H1 (cell line): ENCODE measurements around the gene SIGLEC7. TPM values are rescaled to one million over a fixed set of nuclear protein-coding genes. Genes with fewer than 3 reads are reported as not detected.

Experiments used
- CTCF ChIA-PET: fragments of 300-600 bp; sonication (Branson Sonifier 250); formaldehyde crosslinking; loops from one replicate; lab custom pipeline; 2021; ENCODE audit not compliant: partially characterized antibody; lab: Charles Lee
- POLR2A ChIA-PET: fragments of 300-600 bp; sonication (Branson Sonifier 250); formaldehyde crosslinking; loops from one replicate; lab custom pipeline; 2021; ENCODE audit warnings: inconsistent platforms; ENCODE audit not compliant: partially characterized antibody; lab: Charles Lee
- DNase-seq, 2 experiments: peaks; one replicate each; pipeline versions ENCODE4 v3.0.0 to v3.0.0-alpha.2; 2010 to 2022; ENCODE audit warnings: low spot score in 2 of 2, low read depth in 1 of 2, mixed read lengths in 1 of 2
- FAIRE-seq: peaks from 2 replicates; lab custom pipeline; 2011; peaks lifted over from hg19 to GRCh38; lab: Jason Lieb, UNC
- H2AFZ ChIP-seq: 2 replicates; pipeline ENCODE4 v1.8.1; 2012; ENCODE audit warnings: low read length, inconsistent platforms
- H2AK5ac ChIP-seq: 2 replicates; pipeline ENCODE4 v1.6.1; 2013; ENCODE audit warnings: low read depth, low read length
- H2BK120ac ChIP-seq: replicated peaks from 2 replicates; pipeline ENCODE3; 2013; ENCODE audit warnings: low read depth, low read length, inconsistent platforms
- H2BK12ac ChIP-seq: 2 replicates; pipeline ENCODE4 v1.6.1; 2013; ENCODE audit warnings: low read depth, low read length
- H2BK15ac ChIP-seq: 2 replicates; pipeline ENCODE4 v1.6.1; 2013; ENCODE audit warnings: low read length
- H2BK20ac ChIP-seq: 2 replicates; pipeline ENCODE4 v1.6.1; 2013; ENCODE audit warnings: low read length
- H2BK5ac ChIP-seq: 2 replicates; pipeline ENCODE4 v1.6.1; 2013; ENCODE audit warnings: low read depth, low read length
- H3K14ac ChIP-seq: 2 replicates; pipeline ENCODE4 v1.6.1; 2013; ENCODE audit warnings: inconsistent platforms; ENCODE audit not compliant: insufficient read length
- H3K18ac ChIP-seq: 2 replicates; pipeline ENCODE4 v1.6.1; 2013; ENCODE audit warnings: low read length; ENCODE audit errors: extremely low read depth
- H3K23ac ChIP-seq: 2 replicates; pipeline ENCODE4 v1.6.1; 2013; ENCODE audit warnings: inconsistent platforms; ENCODE audit not compliant: insufficient read length
- H3K23me2 ChIP-seq: 2 replicates; pipeline ENCODE4 v1.6.1; 2013; ENCODE audit warnings: low read depth, low read length
- H3K27ac ChIP-seq: 2 replicates; pipeline ENCODE4 v1.6.1; 2011; ENCODE audit warnings: low read depth, low read length, inconsistent platforms
- H3K27me3 ChIP-seq, 4 experiments: replicated peaks in 1 of 4; 1 replicate in 1 of 4; 2 replicates in 3 of 4; pipeline versions ENCODE4 v1.6.1 to v1.8.1; 2011 to 2013; ENCODE audit warnings: low read length in 3 of 4, mild to moderate bottlenecking in 3 of 4, inconsistent platforms in 2 of 4, mixed read lengths in 2 of 4, moderate library complexity in 1 of 4; ENCODE audit not compliant: control insufficient read depth in 3 of 4, insufficient read depth in 3 of 4; ENCODE audit errors: extremely low read depth in 1 of 4
- H3K36me3 ChIP-seq, 4 experiments: 2 replicates each; pipeline versions ENCODE4 v1.6.1 to v1.8.1; 2011 to 2013; ENCODE audit warnings: mild to moderate bottlenecking in 4 of 4, low read length in 3 of 4, moderate library complexity in 2 of 4, control low read depth in 1 of 4, inconsistent platforms in 1 of 4; ENCODE audit not compliant: insufficient read depth in 4 of 4, control insufficient read depth in 2 of 4
- H3K4ac ChIP-seq: replicated peaks from 2 replicates; pipeline ENCODE3; 2013; ENCODE audit warnings: low read length, low read depth, mixed read lengths, inconsistent platforms; ENCODE audit not compliant: insufficient read length
- H3K4me1 ChIP-seq, 4 experiments: replicated peaks in 1 of 4; 1 replicate in 1 of 4; 2 replicates in 3 of 4; pipeline versions ENCODE4 v1.6.1 to v1.8.1; 2011 to 2013; ENCODE audit warnings: low read length in 3 of 4, inconsistent platforms in 2 of 4, mixed read lengths in 1 of 4; ENCODE audit not compliant: insufficient read depth in 4 of 4, control insufficient read depth in 3 of 4
- H3K4me2 ChIP-seq, 2 experiments: 2 replicates each; pipeline versions ENCODE4 v1.6.1 to v1.8.1; 2011 to 2013; ENCODE audit warnings: low read depth in 2 of 2, low read length in 2 of 2, control low read depth in 1 of 2, inconsistent platforms in 1 of 2, mild to moderate bottlenecking in 1 of 2; ENCODE audit not compliant: insufficient read depth in 1 of 2
- H3K4me3 ChIP-seq, 4 experiments: fragments of 200-600, 300-600 bp in 1 of 4; sonication (generic), shearing (Covaris generic), sonication (Bioruptor Twin) in 1 of 4; 2 replicates each; pipeline versions ENCODE4 v1.5.1 to v1.8.1; 2011 to 2016; ENCODE audit warnings: low read length in 4 of 4, low read depth in 3 of 4, control low read depth in 2 of 4, inconsistent platforms in 2 of 4, mild to moderate bottlenecking in 2 of 4, mixed read lengths in 1 of 4, moderate library complexity in 1 of 4; ENCODE audit not compliant: insufficient read depth in 2 of 4; ENCODE audit errors: extremely low read depth in 1 of 4
- H3K56ac ChIP-seq: replicated peaks from 2 replicates; pipeline ENCODE3; 2013; ENCODE audit warnings: low read depth, mild to moderate bottlenecking, mixed read lengths, low read length, inconsistent platforms; ENCODE audit not compliant: insufficient read length
- H3K79me1 ChIP-seq: 2 replicates; pipeline ENCODE4 v1.6.1; 2013; ENCODE audit warnings: low read depth, low read length, control low read depth
- H3K79me2 ChIP-seq, 2 experiments: 2 replicates each; pipeline versions ENCODE4 v1.6.1 to v1.8.1; 2012 to 2013; ENCODE audit warnings: low read length in 2 of 2, mild to moderate bottlenecking in 2 of 2, inconsistent platforms in 1 of 2; ENCODE audit not compliant: insufficient read depth in 2 of 2, control insufficient read depth in 1 of 2
- H3K9ac ChIP-seq, 4 experiments: replicated peaks in 1 of 4; 1 replicate in 1 of 4; 2 replicates in 3 of 4; pipeline versions ENCODE4 v1.6.1 to v1.8.1; 2011 to 2013; ENCODE audit warnings: low read depth in 3 of 4, low read length in 3 of 4, control low read depth in 2 of 4, mild to moderate bottlenecking in 2 of 4, moderate library complexity in 2 of 4, inconsistent platforms in 1 of 4; ENCODE audit errors: extremely low read depth in 1 of 4
- H3K9me3 ChIP-seq, 2 experiments: 2 replicates each; pipeline versions ENCODE4 v1.6.1 to v1.8.1; 2012 to 2013; ENCODE audit warnings: mild to moderate bottlenecking in 2 of 2, moderate library complexity in 2 of 2, control low read depth in 1 of 2, inconsistent platforms in 1 of 2, low read depth in 1 of 2, low read length in 1 of 2, mixed read lengths in 1 of 2; ENCODE audit not compliant: insufficient read depth in 2 of 2
- H4K20me1 ChIP-seq, 2 experiments: replicated peaks in 1 of 2; 2 replicates each; pipeline versions ENCODE3 to v1.8.1; 2011 to 2013; ENCODE audit warnings: inconsistent platforms in 2 of 2, low read length in 2 of 2, mild to moderate bottlenecking in 1 of 2; ENCODE audit not compliant: insufficient read depth in 2 of 2, control insufficient read depth in 1 of 2
- H4K5ac ChIP-seq: 2 replicates; pipeline ENCODE4 v1.6.1; 2013; ENCODE audit warnings: low read length, low read depth, mixed read lengths, inconsistent platforms; ENCODE audit not compliant: insufficient read length
- H4K8ac ChIP-seq: 2 replicates; pipeline ENCODE4 v1.8.0; 2013; ENCODE audit warnings: mild to moderate bottlenecking, moderate library complexity, low read length, inconsistent platforms; ENCODE audit not compliant: insufficient read depth; ENCODE audit errors: extremely low read depth
- H4K91ac ChIP-seq: replicated peaks from 2 replicates; pipeline ENCODE3; 2013; ENCODE audit warnings: low read length, mixed read lengths, inconsistent platforms; ENCODE audit not compliant: insufficient read length
- BACH1 ChIP-seq: IDR thresholded peaks from 2 replicates; pipeline ENCODE4 v1.6.1; 2012; ENCODE audit warnings: low read length, improper control_type of control experiment
- BRCA1 ChIP-seq: IDR thresholded peaks from 2 replicates; pipeline ENCODE4 v1.6.1; 2012; ENCODE audit warnings: low read depth, low read length, improper control_type of control experiment
- CBX5 ChIP-seq: fragments of 300-800, 300-1000 bp; sonication (generic); IDR thresholded peaks from 2 replicates; pipeline ENCODE4 v1.7.1; 2016; ENCODE audit warnings: antibody characterized with exemption, low read length, low read depth
- EGR1 ChIP-seq: IDR thresholded peaks from 2 replicates; pipeline ENCODE4 v1.6.1; 2011; ENCODE audit warnings: low read depth, low read length, borderline replicate concordance
- FOSL1 ChIP-seq: IDR thresholded peaks from 2 replicates; pipeline ENCODE4 v1.6.1; 2011; ENCODE audit warnings: mild to moderate bottlenecking, low read depth, low read length, moderate library complexity; ENCODE audit not compliant: insufficient read depth
- HDAC2 ChIP-seq, 2 experiments: fragments of 300-600 bp in 1 of 2; sonication (generic) in 1 of 2; IDR thresholded peaks; 2 replicates each; pipeline ENCODE4 v1.6.1; 2011 to 2012; ENCODE audit warnings: low read depth in 2 of 2, low read length in 2 of 2, mild to moderate bottlenecking in 2 of 2, moderate library complexity in 2 of 2, borderline replicate concordance in 1 of 2, inconsistent platforms in 1 of 2
- RBBP5 ChIP-seq: IDR thresholded peaks from 2 replicates; pipeline ENCODE4 v1.7.1; 2012; ENCODE audit warnings: low read depth, mild to moderate bottlenecking, inconsistent platforms, low read length, moderate library complexity, borderline replicate concordance
- RNF2 ChIP-seq: fragments of 200-900, 300-1000 bp; sonication (generic); IDR thresholded peaks from 2 replicates; pipeline ENCODE4 v1.7.1; 2016; ENCODE audit warnings: borderline replicate concordance, low read depth, mild to moderate bottlenecking, antibody characterized with exemption, low read length; ENCODE audit not compliant: poor library complexity, severe bottlenecking; ENCODE audit errors: missing control alignments
- SAP30 ChIP-seq: fragments of 300-600 bp; sonication (generic); IDR thresholded peaks from 2 replicates; pipeline ENCODE4 v1.7.1; 2012; ENCODE audit warnings: low read length, moderate library complexity, mild to moderate bottlenecking, inconsistent platforms; ENCODE audit not compliant: insufficient read depth, insufficient replicate concordance
- SIN3A ChIP-seq, 2 experiments: IDR thresholded peaks in 1 of 2; conservative IDR thresholded peaks in 1 of 2; 2 replicates each; pipeline ENCODE4 v1.6.1; 2011 to 2012; ENCODE audit warnings: low read length in 2 of 2, improper control_type of control experiment in 1 of 2, low read depth in 1 of 2, mild to moderate bottlenecking in 1 of 2
- TEAD4 ChIP-seq: IDR thresholded peaks from 2 replicates; pipeline ENCODE4 v1.6.1; 2012; ENCODE audit warnings: low read depth, low read length, inconsistent platforms, mixed read lengths
- WGBS, 2 experiments: shearing (Covaris generic) in 1 of 2; methylation state at CpG; one replicate each; pipeline versions ENCODE4 v1.1.6 to v1.1.7; 2013 to 2015; ENCODE audit warnings: low lambda C conversion rate in 2 of 2, mixed read lengths in 2 of 2, inconsistent platforms in 1 of 2, low coverage in 1 of 2, missing lambda C conversion rate in 1 of 2; ENCODE audit not compliant: insufficient replicate concordance in 2 of 2, insufficient coverage in 1 of 2, insufficient read length in 1 of 2; ENCODE audit errors: extremely low coverage in 1 of 2, missing lambda C conversion rate in 1 of 2; 5-methylcytosine and 5-hydroxymethylcytosine counted together
- polyA plus RNA-seq, 7 experiments: library from polyadenylated mRNA; depleted of rRNA in 3 of 7; stranded (reverse) in 5 of 7; unstranded in 2 of 7; fragments of >200 nt in 5 of 7; fragments of 200-250 nt in 2 of 7; gene quantifications; 1 replicate in 5 of 7; 2 replicates in 1 of 7; 4 replicates in 1 of 7; pipeline versions ENCODE4 v1.2.1 to v1.2.3, GENCODE V29; 2011 to 2013; ENCODE audit warnings: missing spikeins in 2 of 7, mixed read lengths in 2 of 7
- total RNA-seq: library from RNA; stranded (reverse); fragmentation: NEBNext Ultra II Directional; extraction: Animal tissue kit (Norgen Biotek cat#: 25700); gene quantifications from 2 replicates; pipeline ENCODE4 v1.2.1, GENCODE V29; 2021
- TF ChIP-seq, protein P1 (sequence below): IDR thresholded peaks from 2 replicates; pipeline ENCODE4 v1.6.1; 2011; ENCODE audit warnings: low read depth, mild to moderate bottlenecking, low read length; ENCODE audit not compliant: insufficient read depth

The SIGLEC7 gene
- total and polyA plus RNA-seq, 2 of the 8 experiments (the other 6 are each of a cell fraction or from before 2014, with no cell fraction given): not detected

DNA sequence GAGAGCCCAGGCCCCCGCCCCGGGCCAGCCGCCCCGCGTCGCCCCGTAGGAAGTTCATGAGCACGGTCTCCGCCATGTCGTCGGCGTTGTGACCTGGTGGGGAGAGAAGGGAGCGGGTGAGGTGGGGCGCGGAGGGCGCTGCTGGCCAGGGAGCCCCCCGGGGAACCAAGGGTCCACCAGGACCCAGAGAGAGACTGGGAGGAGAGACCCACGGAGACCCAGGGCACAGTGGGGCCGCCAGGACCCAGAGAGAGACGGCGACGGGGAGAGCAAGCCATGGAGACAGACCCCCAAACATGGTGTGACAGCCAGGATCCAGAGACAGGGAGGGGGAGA lies 43.1 kb upstream of the SIGLEC7 start:
- H2AK5ac ChIP-seq: no peak overlapping the region
- H3K4me2 ChIP-seq: peak overlapping the region in 1 of 2 experiments; percentile 51; a peak in 2 of 4 replicates
- no peak overlapping the region for H3K27ac ChIP-seq
- no peak overlapping the region for H3K23ac ChIP-seq
- H3K4ac ChIP-seq: no peak overlapping the region
- H3K18ac ChIP-seq: no peak overlapping the region
- H3K36me3 ChIP-seq: peaks cover 0 to 3% (median 0%) of the 10 kb centered on the region in 4 experiments; a peak in 4 of 8 replicates
- no peak overlapping the region for H2BK120ac ChIP-seq
- H4K5ac ChIP-seq: no peak overlapping the region
- H3K79me2 ChIP-seq: no peaks in the 10 kb centered on the region
- ChIA-PET CTCF (interaction anchor here (1.3 kb wide), 1 partner anchor 59 kb away, joined by 3 read pairs; no protein-coding TSS in a partner anchor), POLR2A (no interaction called here)
- no peak overlapping the region for H2BK5ac ChIP-seq
- DNase-seq (no peak), FAIRE-seq (no peak)
- H3K14ac ChIP-seq: no peak overlapping the region
- H3K79me1 ChIP-seq: peaks cover 3% of the 10 kb centered on the region
- no peak overlapping the region for H2AFZ ChIP-seq
- H2BK15ac ChIP-seq: no peak overlapping the region
- no peak overlapping the region for H4K91ac ChIP-seq
- no peak overlapping the region for H3K9ac ChIP-seq
- no peak overlapping the region for H2BK20ac ChIP-seq
- no peaks in the 10 kb centered on the region; a peak in 1 of 7 replicates for H3K27me3 ChIP-seq
- H4K8ac ChIP-seq: no peak overlapping the region; the same call in 1 of the 2 replicates
- no peaks in the 10 kb centered on the region for H3K23me2 ChIP-seq
- H3K56ac ChIP-seq: no peak overlapping the region
- peak overlapping the region in 1 of 4 experiments; percentile 52; a peak in 4 of 8 replicates for H3K4me3 ChIP-seq
- H2BK12ac ChIP-seq: no peak overlapping the region
- 62% methylated on average over 9 of the region's 22 CpGs; no CpG with 5 or more reads in 1 of the 2 experiments for WGBS, 2 experiments
- no peaks in the 10 kb centered on the region for H3K9me3 ChIP-seq
- peaks cover 0 to 6% (median 2%) of the 10 kb centered on the region in 4 experiments; a peak in 4 of 7 replicates for H3K4me1 ChIP-seq
- H4K20me1 ChIP-seq: peaks cover 2 to 3% of the 10 kb centered on the region in 2 experiments
- no peak for TF ChIP-seq RNF2
- TF ChIP-seq SIN3A (conservative IDR thresholded peaks at IDR 0.05 in 1 of 2, IDR thresholded peaks at IDR 0.05 in 1 of 2; ENCODE audit: low read depth in 1 of 2, low read length in 2 of 2): no peak
- TF ChIP-seq, protein P1, sequence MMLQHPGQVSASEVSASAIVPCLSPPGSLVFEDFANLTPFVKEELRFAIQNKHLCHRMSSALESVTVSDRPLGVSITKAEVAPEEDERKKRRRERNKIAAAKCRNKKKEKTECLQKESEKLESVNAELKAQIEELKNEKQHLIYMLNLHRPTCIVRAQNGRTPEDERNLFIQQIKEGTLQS: no peak
- no peak for TF ChIP-seq BACH1
- TF ChIP-seq SAP30: no peak
- TF ChIP-seq TEAD4: no peak
- TF ChIP-seq FOSL1: no peak
- no peak for TF ChIP-seq BRCA1
- TF ChIP-seq EGR1: no peak
- TF ChIP-seq RBBP5: no peak
- no peak for TF ChIP-seq CBX5
- TF ChIP-seq HDAC2 (IDR thresholded peaks at IDR 0.05; ENCODE audit: borderline replicate concordance in 1 of 2, low read depth in 2 of 2, low read length in 2 of 2): no peak
